HPDE6-E6E7 (cell line): ENCODE data around the gene LYPD6.

Source experiments
- DNase-seq: peaks from one replicate; pipeline ENCODE4 v3.0.0; 2011; ENCODE audit warnings: missing footprints; ENCODE audit errors: extremely low spot score

The LYPD6 gene

DNA sequence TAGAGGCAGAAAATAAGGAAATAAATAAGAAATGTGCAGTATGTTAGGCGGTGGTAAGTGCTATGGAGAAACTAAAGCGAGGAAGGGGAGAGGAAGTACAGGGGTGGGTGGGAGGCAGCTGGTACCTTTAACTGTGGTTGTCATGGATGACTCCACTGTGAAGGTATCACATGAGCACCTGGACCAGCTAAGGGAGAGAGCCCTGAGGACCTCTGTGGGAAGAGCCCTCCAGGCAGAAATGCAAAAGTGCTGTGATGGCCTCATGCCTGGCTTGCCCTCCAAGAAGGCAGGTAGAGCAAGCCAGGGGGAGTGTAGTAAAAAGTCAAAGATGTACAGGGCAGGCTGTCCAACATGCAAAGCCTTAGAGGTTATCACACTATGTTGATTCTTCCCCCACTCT lies 17.9 kb downstream of the LYPD6 start:
- no peak for DNase-seq

DNA sequence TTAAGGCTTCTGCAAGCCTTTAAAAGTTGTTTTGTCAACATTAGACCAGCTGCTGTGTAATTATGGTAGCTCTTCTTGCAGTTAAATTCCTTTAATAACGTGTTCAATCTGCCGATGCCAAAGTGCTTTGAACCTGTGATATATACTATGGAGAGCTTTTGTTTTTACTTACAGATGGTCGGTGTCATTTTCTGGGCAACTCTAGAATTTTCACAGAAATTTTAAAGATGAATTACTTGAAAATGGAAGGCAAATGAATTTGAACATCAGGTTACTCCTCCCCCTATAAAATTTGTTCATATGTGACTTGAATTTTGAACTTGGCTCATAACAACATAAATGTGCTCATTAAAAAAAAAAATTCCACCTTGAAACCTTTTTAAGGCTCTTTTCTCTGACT lies 23.0 kb downstream of the LYPD6 start:
- no peak for DNase-seq

DNA sequence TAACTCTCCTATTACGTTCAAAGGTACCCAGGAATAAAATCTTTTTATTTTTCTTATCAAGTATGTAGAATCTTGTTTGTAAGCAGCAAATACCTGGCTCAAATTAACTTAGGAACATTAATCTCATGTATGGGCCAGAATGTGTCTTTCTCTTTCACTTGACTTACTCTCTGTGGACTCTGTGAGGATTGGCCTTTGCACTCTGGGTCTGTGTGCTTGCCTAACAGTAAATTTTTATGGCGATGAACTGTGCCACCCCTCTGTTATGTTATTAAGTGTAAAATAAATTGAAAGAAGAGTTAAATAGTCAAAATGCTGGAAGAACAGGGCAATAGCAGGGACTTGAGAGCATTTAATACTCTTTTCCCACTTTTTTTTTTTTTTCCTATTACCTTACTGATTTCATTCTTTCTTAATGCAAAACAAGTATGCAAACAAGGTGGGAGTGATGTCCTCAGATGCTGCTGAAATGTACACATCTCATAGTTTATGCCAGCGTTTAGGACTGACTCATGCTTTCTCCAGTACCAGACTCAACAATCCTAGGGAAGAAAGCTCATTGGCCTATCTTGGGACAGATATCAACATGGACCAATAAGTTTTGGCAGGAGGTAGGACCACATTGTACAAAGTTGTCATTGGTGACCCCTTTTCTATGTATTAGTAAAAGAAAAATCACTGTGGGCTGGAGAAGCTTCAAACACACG lies 25.5 kb downstream of the LYPD6 start:
- DNase-seq = no peak

DNA sequence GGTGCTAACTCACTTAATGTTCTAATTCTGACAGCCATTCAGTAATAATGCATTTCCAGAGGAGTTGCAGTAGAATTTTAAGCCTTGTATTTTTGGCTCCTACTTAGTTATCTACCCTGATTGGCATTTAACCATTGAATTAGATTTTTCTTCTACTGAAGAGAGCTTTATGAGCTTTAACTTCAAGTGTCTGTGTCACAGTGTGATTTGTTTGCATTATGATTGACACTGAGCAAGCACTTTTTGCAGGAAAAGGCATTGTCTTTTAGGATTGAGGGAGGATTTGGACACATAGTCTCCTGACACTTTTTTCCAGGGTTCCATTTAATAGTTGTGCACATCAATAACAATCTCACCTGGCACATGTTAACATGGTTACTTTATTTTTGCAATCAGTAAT lies 26.7 kb downstream of the LYPD6 start:
- no peak for DNase-seq

DNA sequence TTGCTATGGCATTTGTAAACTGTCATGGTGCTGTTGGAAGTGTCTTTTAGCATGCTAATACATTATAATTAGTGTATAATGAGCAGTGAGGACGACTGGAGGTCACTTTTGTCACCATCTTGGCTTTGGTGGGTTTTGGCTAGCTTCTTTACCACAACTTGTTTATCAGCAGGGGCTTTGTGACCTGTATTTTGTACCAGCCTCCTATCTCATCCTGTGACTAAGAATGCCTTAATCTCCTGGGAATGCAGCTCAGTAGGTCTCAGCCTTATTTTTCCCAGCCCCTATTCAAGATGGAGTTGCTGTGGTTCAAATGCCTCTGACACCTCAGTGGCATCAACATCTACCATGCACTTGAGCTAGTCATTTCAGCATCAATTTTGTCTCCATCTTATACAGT lies 29.7 kb downstream of the LYPD6 start:
- DNase-seq = no peak

DNA sequence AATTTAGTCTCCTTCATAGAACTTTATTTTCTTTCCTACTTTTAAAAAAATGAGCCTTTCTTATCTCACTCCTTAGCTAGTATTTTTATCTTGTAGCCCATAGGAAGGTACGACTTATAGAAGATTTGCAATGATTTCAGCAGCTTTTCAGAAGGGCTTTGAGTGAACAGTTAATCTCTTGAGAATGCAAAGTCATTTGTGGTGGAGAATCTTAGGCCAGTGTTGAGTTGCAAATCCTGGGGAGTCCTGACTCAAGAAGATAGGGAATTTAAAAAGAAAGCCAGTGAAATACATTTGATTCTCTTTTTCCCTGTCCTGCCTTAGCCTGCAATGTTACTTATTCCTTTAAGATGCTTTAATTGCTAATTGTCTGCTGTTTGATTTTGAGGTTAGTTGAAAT lies 33.6 kb downstream of the LYPD6 start:
- DNase-seq = no peak

DNA sequence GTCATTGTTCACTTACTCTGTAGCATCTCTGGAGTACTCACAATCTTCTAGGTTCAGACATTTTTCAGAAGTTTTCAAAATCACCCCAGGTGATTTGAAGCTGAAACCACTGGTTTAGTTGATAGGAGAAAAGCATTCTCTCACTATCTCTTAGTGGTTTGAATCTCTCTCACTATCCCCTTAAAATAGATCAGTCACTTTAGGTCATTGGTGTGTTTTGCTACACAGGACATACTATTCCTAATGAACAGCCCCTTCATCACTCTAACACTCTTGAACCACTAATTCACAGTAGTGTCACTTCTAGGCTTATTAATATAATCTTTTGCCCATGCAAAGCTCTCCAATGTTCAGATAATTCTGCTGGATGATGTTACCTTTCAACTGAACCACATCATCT lies 34.5 kb downstream of the LYPD6 start:
- no peak for DNase-seq

DNA sequence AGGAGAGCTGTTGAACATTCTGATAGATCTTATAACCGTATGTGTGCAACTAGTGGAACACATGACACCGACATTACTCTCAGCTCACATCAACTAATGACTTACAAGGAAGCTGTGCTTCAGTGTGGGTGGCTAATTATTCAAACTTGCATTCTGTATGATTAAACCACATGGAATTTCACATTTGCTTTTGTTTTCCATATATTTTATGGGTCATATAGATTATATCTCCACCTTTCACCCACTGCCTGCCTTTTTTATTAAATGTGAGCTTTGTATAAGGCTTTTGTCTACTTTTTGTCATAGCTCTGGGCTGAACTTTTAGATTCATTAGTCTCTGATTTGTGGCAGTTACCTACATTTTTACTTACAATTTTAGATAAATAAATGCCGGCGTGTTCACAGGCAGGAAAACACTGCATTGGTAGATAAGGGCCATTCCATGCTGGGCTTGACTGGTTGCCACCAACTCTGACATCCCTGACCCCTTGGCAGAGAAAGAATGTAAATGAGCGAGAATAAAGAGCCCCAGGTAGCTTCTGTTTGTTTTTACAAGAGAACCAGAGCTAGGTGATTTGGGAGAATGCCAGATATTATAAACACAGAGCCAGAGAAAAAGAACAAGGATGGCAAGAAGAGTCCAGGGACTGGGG lies 35.7 kb downstream of the LYPD6 start:
- DNase-seq = peak; percentile 12

DNA sequence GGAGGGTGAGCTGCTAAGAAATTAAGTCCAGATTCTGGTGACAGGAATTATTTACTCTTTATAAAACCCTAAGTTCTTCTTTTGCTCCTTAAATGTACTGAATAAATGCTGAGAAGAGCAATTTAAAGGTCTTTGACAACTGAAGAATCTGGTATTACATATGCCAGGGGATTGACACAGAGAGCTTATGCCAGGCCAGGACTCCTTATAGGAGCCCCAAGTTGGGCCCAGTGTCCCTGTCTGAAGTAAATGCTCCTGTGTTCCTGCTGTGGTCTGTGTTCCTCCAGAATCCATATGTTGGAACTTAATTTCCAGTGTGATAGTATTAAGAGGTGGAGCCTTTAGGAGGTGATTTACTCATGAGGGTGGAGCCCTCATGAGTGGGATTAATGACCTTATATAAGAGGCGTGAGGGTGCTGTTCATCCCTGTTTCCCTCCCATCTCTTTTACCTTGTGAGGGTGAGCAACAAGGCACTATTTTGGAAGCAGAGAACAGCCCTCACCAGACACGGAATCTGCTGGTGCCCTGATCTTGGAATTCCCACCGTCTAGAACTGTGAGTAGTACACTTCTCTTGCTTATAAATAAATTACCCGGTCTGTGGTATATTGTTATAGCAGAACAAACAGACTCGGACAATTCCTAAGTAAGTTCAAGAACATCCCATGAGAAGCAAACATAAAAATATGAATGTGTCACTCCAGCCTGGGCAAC lies 39.8 kb downstream of the LYPD6 start:
- no peak for DNase-seq

DNA sequence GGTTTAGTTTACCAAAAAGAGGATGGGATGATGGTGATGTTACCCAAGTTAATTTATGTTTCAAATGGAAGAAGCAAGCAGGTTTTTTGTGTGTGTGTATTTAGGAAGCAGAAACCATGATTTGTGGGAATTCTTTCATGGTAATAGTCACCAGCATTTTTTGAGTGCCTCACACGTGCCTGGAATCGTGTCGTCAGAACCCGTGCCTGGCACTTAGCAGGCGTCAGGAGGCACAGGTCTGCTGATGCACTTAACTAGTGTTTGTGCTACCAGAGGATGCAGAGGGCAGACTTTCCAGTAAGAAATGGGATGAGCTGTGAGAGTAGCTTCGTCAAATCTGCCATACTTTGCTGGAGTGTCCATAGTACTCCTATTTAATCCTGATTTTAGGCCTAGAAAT lies 41.1 kb downstream of the LYPD6 start:
- DNase-seq = no peak

DNA sequence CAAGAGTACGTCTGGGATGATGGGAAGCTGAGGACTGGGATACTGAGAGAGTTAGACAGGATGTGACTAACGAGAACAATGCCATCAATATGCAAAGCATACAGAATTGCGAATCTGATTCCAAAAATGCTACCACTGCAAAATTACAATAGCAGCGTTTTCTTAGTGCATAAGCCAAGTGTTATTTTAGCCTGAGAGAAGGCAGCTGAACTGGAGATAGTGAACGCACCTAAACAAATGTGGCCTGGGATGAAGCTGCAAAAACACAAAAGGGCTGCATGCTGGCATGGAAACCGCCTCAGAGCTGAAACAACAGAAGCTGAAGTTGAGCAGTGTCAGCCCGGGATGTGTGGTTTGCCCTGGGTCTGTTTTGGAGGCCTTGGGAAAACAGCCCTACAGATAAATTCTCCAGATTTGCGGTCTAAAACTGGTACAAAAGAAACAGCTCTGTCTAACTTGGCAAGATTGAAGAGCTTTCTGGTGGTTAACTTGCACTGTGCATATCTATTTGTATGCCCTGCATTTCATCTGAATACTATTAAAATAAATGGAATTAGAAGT lies 45.5 kb downstream of the LYPD6 start:
- DNase-seq = no peak

DNA sequence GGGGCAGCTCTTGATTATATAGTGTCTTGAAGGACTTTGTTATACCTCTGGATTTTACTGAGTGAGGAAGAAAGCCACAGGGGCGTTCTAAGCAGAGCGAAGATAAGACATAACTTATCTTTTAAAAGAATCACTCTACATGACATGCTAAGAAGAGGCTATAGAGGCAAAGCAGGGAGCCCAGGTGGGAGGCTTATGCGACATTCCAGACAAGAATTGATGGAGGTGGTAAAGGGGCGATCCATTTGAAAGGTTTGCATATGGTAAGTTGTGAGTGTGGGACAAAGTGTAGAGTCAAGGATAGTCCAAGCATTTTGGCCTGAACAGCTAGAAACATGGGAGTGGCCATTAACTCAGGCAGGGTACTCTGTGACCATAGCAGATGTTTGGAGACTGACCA lies 49.8 kb downstream of the LYPD6 start:
- no peak for DNase-seq

DNA sequence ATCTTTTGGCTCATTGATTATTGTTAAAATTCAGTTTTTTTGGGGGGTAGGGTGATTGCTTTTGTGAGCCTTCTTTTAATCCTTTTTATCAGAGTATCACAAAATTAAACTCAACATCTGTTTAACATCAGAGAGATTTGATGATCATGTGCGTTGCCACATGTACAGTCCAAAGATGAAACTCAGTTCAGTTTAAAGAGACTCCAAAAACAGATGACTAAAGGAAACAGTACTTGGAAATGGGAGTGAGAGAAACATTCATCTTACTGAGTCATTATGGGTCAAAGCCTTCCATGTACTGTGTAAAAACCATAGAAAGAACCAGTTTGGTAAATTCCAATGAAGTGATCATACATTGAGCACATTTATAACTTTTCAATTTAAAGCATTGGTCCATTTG lies 53.0 kb downstream of the LYPD6 start:
- no peak for DNase-seq

DNA sequence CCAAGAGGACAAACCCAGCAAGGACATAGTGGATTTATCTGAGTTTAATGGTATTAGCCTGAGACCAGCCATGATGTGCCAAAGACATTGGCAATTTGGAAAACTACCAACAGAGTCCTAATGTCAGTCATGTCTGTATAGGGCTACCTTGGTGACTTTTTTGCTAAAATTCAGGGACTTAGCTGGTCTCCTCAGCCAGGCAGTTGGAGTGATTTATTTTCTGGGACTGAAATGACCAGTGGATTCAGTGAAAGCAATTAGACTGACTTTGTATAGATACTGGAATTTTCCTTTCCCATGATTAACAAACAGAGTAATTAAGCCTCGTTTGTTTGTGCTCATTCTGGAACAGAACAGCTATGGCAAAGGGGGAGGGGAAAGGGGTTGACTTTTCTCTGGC lies 55.0 kb downstream of the LYPD6 start:
- no peak for DNase-seq

DNA sequence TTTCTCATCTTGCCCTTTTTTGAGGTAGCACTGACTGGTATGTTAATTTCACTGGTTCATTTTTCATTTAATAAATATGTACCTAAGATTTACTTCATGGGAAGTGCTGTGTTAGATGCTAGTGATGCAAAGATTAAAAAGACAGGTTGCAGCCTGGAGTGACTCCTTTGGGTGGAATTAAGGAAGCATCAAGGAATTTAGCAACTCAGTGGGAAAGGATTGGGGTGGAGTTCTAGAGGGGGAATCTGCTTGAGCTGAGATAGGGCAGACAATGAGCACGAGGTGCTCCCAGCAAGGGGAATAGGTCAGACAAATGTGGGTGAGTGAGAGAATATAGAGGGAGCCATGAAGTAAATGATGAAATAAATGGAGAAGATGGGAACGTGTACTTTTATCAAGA lies 57.0 kb downstream of the LYPD6 start:
- DNase-seq = no peak

DNA sequence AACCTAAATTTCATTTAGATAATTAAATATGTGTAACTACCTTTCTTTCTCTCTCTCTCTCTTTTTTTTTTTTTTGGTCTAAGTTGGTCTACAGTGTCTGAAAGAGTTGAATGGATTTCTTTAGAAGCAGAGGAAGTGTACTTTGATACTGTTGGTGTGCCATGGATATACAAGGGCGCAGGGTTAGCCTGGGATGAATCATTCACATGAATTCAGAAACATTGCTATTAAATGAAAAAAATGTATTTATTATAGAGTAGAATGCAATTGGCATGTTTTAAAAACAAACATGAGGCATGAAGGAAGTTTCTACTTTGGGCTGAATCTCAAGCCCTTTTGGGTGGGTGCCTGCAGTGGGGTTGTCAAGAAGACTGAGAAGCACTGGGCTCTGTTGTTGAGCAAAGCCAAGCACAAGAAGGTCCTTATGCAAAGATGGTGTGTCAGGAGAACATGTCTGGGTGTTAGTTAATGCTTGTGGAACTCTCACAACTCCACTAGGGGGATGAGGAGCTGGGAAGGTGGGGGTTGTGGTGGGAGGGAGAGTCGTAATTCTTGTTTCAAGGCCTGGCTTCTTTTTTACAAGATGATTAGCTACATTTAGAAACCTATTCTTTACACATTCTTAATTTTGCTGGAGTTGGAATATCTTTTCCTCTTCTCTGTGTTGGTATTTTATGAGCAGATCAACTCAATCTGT lies 57.9 kb downstream of the LYPD6 start:
- DNase-seq = no peak

DNA sequence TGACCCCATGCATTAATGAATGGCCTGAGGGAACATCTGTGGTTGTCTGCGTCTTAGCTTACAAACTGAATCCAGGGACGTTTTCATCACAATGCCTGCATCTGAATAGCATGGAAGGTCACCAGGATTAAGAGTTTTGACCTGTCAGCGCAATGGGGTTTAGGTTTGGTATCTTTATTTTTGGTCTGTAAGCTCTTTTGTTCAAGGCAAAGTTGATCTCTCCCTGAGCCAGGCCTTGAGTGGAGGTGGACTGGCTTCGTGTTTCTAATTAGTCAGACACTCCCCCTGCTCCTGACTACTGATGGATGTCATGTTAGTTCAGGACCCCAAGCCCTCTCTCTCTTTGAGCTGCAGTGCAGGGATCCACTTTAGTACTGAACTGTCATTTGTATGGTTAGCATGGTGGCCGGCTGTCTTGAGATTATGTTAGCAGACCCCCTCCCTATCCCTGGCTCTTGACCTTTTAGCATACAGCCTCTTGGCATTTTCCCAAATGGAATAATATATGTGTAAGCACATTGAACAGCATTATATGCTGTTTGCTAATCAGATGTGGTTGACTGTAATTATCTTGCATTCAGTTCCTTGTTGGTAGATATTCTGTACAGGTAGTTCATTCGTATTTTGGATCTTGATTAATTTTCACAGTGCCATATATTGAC lies 59.2 kb downstream of the LYPD6 start:
- DNase-seq = no peak

DNA sequence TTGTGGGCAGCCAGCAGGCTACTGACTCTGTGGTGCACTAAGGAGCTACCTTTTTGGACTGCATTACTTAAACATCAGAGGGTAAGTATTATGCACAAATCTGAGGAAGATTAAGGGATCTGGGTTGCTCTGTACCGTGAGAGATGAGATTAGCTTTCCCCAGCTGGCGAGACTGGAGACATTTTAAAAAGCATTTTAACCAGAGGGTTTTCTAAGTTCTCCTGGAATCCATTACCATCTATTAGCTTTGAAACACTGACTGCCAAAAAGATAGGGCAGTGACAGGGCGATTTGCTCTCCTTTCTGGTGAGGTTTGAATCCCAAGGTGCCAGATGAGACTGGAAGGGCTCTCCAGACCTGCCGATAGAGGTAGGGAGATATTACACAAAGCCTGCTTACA lies 63.2 kb downstream of the LYPD6 start:
- DNase-seq = no peak

DNA sequence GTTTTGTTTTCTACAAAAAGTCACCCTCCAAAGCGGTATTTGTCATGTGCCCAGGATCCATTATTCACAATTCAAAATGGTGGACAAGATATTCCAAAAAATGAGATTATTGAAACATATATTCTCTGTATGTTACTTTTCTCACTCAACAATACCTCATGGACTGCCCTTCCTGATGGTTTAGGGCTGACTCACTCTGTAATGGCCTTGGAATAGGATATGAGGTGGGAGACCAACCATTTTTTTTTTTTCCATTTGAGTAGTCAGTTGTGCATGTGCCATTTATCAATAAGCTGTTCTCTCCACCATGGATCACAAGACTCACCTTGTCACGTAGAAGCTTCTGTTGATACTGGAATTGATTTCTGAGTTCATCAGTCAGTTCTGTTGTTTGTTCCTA lies 64.5 kb downstream of the LYPD6 start:
- DNase-seq = no peak

DNA sequence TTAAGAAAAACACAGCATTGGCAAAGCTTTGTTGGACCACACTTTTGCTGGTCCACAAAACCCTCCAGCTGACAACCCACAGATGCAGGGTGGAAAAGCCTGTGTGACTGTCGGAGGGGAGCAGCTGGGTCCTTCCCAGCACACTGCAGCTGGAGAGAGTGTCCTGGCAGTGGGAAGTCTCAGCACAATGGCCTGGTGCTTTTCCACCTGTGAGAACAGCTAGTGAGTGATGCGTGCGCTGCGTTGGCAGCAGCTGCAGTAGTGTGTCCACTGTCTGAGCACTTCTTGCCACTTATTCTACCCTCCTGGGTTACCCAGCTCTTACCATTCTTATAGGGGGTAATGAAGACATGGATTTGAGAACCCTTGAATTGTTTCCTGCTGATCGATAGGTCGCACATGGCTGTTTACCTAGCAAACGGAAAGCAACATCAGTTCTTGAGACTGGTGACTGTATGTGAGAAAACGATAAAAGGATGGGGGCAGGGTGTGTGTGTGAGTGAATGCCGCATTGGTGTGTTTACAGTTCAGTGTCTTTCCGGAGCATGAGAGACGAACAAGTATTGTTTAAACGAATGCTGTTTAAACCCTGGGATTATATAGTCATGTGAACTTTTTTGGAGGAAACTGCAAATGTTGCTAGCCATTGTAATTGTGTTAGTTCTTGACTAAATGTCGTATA lies 69.7 kb downstream of the LYPD6 start:
- DNase-seq = no peak

DNA sequence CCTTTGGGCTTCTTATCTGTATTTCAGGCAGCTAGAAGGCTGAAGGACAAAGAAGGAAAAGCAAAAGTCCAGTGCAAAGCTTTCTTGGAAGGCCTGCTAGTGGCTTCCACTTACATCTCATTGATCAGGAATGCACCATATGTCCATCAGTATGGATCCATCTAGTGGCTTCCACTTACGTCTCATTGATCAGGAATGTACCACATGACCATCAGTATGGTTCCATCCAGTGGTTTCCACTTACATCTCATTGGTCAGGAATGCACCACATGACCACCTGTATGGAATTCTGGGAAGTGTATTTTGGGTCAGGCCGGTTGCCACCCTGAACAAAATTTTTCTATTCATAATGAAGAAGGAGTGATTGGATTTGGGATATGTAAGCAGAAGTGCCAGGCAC lies 70.6 kb downstream of the LYPD6 start:
- DNase-seq = no peak
